Liver (tissue), 9 donors: Measurements from ENCODE around the gene TMEM236. TPM values are rescaled to one million over a fixed set of nuclear protein-coding genes. Genes with fewer than 3 reads are reported as not detected.

Experiments used
- DNase-seq: peaks from one replicate; pipeline ENCODE4 v3.0.0-alpha.2; 2017; ENCODE audit warnings: low spot score
- H3K27ac ChIP-seq, 2 donors: one replicate each; pipeline ENCODE4 v1.7.0; 2013; ENCODE audit warnings: inconsistent platforms in 2 of 2, low read length in 2 of 2, control low read depth in 1 of 2, low read depth in 1 of 2, mild to moderate bottlenecking in 1 of 2
- H3K27me3 ChIP-seq, 4 donors: one replicate each; pipeline versions ENCODE4 v1.6.1 to v1.7.0; 2013; ENCODE audit warnings: low read length in 3 of 4, inconsistent platforms in 1 of 4, mild to moderate bottlenecking in 1 of 4, moderate library complexity in 1 of 4; ENCODE audit not compliant: control insufficient read depth in 4 of 4, insufficient read depth in 4 of 4
- H3K36me3 ChIP-seq, 4 donors: one replicate each; pipeline versions ENCODE4 v1.6.1 to v1.7.0; 2013; ENCODE audit warnings: low read length in 3 of 4, mild to moderate bottlenecking in 3 of 4, low read depth in 1 of 4, moderate library complexity in 1 of 4; ENCODE audit not compliant: control insufficient read depth in 4 of 4, insufficient read depth in 3 of 4
- H3K4me1 ChIP-seq, 4 donors: one replicate each; pipeline versions ENCODE4 v1.6.1 to v1.7.0; 2013; ENCODE audit warnings: low read length in 3 of 4, mild to moderate bottlenecking in 3 of 4, moderate library complexity in 1 of 4; ENCODE audit not compliant: control insufficient read depth in 4 of 4, insufficient read depth in 4 of 4
- H3K4me3 ChIP-seq, 3 donors: one replicate each; pipeline versions ENCODE4 v1.6.1 to v1.7.0; 2013; ENCODE audit warnings: low read length in 3 of 3, control low read depth in 1 of 3, low read depth in 1 of 3, mild to moderate bottlenecking in 1 of 3
- H3K9ac ChIP-seq, 2 donors: one replicate each; pipeline ENCODE4 v1.7.0; 2013; ENCODE audit warnings: low read length in 2 of 2, mild to moderate bottlenecking in 2 of 2, moderate library complexity in 2 of 2, control low read depth in 1 of 2, low read depth in 1 of 2
- H3K9me3 ChIP-seq, 4 donors: one replicate each; pipeline versions ENCODE4 v1.6.1 to v1.7.0; 2013; ENCODE audit warnings: low read length in 3 of 4; ENCODE audit not compliant: control insufficient read depth in 4 of 4
- ATF3 ChIP-seq: IDR thresholded peaks from 2 replicates; pipeline ENCODE4 v1.6.1; 2016; ENCODE audit warnings: antibody characterized with exemption
- EGR1 ChIP-seq, 2 donors: IDR thresholded peaks; 2 replicates each; pipeline ENCODE4 v1.6.1; 2016 to 2018; ENCODE audit warnings: antibody characterized with exemption in 2 of 2, low read depth in 2 of 2
- FOXA1 ChIP-seq: IDR thresholded peaks from 2 replicates; pipeline ENCODE4 v1.6.1; 2016; ENCODE audit warnings: antibody characterized with exemption
- FOXA2 ChIP-seq: IDR thresholded peaks from 2 replicates; pipeline ENCODE4 v1.6.1; 2016; ENCODE audit warnings: antibody characterized with exemption
- GABPA ChIP-seq, 2 donors: IDR thresholded peaks in 1 of 2; conservative IDR thresholded peaks in 1 of 2; 2 replicates each; pipeline ENCODE4 v1.6.1; 2016; ENCODE audit warnings: antibody characterized with exemption in 2 of 2, mild to moderate bottlenecking in 1 of 2, moderate library complexity in 1 of 2
- HNF4A ChIP-seq, 2 donors: conservative IDR thresholded peaks; 2 replicates each; pipeline ENCODE4 v1.6.1; 2016; ENCODE audit warnings: antibody characterized with exemption in 2 of 2, mild to moderate bottlenecking in 2 of 2
- HNF4G ChIP-seq: IDR thresholded peaks from 2 replicates; pipeline ENCODE4 v1.6.1; 2016; ENCODE audit warnings: antibody characterized with exemption
- JUND ChIP-seq, 2 donors: IDR thresholded peaks; 2 replicates each; pipeline ENCODE4 v1.6.1; 2016; ENCODE audit warnings: antibody characterized with exemption in 2 of 2
- NR2F2 ChIP-seq: IDR thresholded peaks from 2 replicates; pipeline ENCODE4 v1.6.1; 2016; ENCODE audit warnings: antibody characterized with exemption
- RAD21 ChIP-seq, 2 donors: IDR thresholded peaks; 2 replicates each; pipeline ENCODE4 v1.6.1; 2016; ENCODE audit warnings: antibody characterized with exemption in 2 of 2, mild to moderate bottlenecking in 2 of 2
- REST ChIP-seq: IDR thresholded peaks from 2 replicates; pipeline ENCODE4 v1.6.1; 2016; ENCODE audit warnings: antibody characterized with exemption, mild to moderate bottlenecking
- RXRA ChIP-seq, 2 donors: IDR thresholded peaks; 2 replicates each; pipeline ENCODE4 v1.6.1; 2017 to 2018; ENCODE audit warnings: antibody characterized with exemption in 2 of 2, mild to moderate bottlenecking in 1 of 2
- SP1 ChIP-seq: IDR thresholded peaks from 2 replicates; pipeline ENCODE4 v1.6.1; 2018; ENCODE audit warnings: antibody characterized with exemption, mild to moderate bottlenecking
- YY1 ChIP-seq: IDR thresholded peaks from 2 replicates; pipeline ENCODE4 v1.6.1; 2016; ENCODE audit warnings: antibody characterized with exemption, mild to moderate bottlenecking
- ZBTB33 ChIP-seq: IDR thresholded peaks from 2 replicates; pipeline ENCODE4 v1.6.1; 2016; ENCODE audit warnings: antibody characterized with exemption
- whole genome bisulfite sequencing: extraction: QIAGEN DNeasy Blood & Tissue Kit; methylation state at CpG from one replicate; pipeline ENCODE4 v1.1.7; 2013; 5-methylcytosine and 5-hydroxymethylcytosine counted together
- polyA plus RNA-seq, 2 donors: library from polyadenylated mRNA; stranded (reverse) in 1 of 2; unstranded in 1 of 2; fragments of 200-250 nt in 1 of 2; fragments of >200 nt in 1 of 2; fragmentation: Nextera tagmentation in 1 of 2; extraction: Ambion mirVana in 1 of 2; gene quantifications; one replicate each; pipeline versions ENCODE4 v1.2.1 to v1.2.3, GENCODE V29; 2013 to 2015
- total RNA-seq, 2 donors: library from RNA; depleted of rRNA; stranded (reverse); fragments of >200 nt; gene quantifications; one replicate each; pipeline ENCODE4 v1.2.3, GENCODE V29; 2014
- donor health status: healthy.
- donor health status: healthy.
- donor health status: healthy.
- donor health status: healthy.
- donor health status: healthy.

The TMEM236 gene
- total and polyA plus RNA-seq, 4 donors = 0.07 to 0.28 (median 0.12) TPM

GRCh38 chr10:17795083-17795482 lies 43.1 kb downstream of the TMEM236 start:
- no peak overlapping the region for H3K9ac ChIP-seq
- peaks cover 0 to 2% (median 0%) of the 10 kb centered on the region in 4 donors for H3K9me3 ChIP-seq
- peaks cover 0 to 2% (median 0%) of the 10 kb centered on the region in 4 donors for H3K27me3 ChIP-seq
- no peak overlapping the region for H3K27ac ChIP-seq
- no peak overlapping the region for H3K4me3 ChIP-seq
- no peak for DNase-seq
- WGBS = 89% methylated on average over 4 of the region's 4 CpGs
- no peak for TF ChIP-seq FOXA2
- no peak for TF ChIP-seq YY1
- TF ChIP-seq REST = no peak
- TF ChIP-seq HNF4A (conservative IDR thresholded peaks at IDR 0.05) = no peak
- no peaks in the 10 kb centered on the region for H3K36me3 ChIP-seq
- no peaks in the 10 kb centered on the region for H3K4me1 ChIP-seq

GRCh38 chr10:17795813-17796594 lies 44.0 kb downstream of the TMEM236 start:
- Histone ChIP-seq H3K36me3 (no peaks in the 10 kb centered on the region), H3K4me1 (no peaks in the 10 kb centered on the region), H3K27ac (no peak overlapping the region), H3K9me3 (peaks cover 0 to 2% (median 0%) of the 10 kb centered on the region in 4 donors), H3K27me3 (peaks cover 0 to 2% (median 0%) of the 10 kb centered on the region in 4 donors), H3K4me3 (no peak overlapping the region), H3K9ac (no peak overlapping the region)
- no peak for DNase-seq
- TF ChIP-seq FOXA2 = no peak
- TF ChIP-seq NR2F2 = no peak
- TF ChIP-seq JUND (IDR thresholded peaks at IDR 0.05) = no peak
- no peak for TF ChIP-seq RXRA (IDR thresholded peaks at IDR 0.05)
- TF ChIP-seq REST = no peak
- no peak for TF ChIP-seq HNF4A (conservative IDR thresholded peaks at IDR 0.05)
- TF ChIP-seq EGR1 (IDR thresholded peaks at IDR 0.05; ENCODE audit: low read depth in 2 of 2) = no peak
- no peak for TF ChIP-seq HNF4G
- TF ChIP-seq FOXA1 = no peak
- TF ChIP-seq YY1 = no peak
- no peak for TF ChIP-seq ZBTB33
- TF ChIP-seq RAD21 (IDR thresholded peaks at IDR 0.05) = no peak
- TF ChIP-seq SP1 = no peak
- TF ChIP-seq GABPA (IDR thresholded peaks at IDR 0.05 in 1 of 2, conservative IDR thresholded peaks at IDR 0.05 in 1 of 2) = no peak
- TF ChIP-seq ATF3 = no peak
- 89% methylated on average over 17 of the region's 17 CpGs for WGBS
